ENCODE data around the gene KIF26A. TPM values are rescaled to one million over a fixed set of nuclear protein-coding genes. Genes with fewer than 3 reads are reported as not detected.

Gene KIF26A
- total RNA-seq, 1 donor from 2014 or later = 7.0 TPM

- H3K4me3 Mint-ChIP-seq (ENCODE audit: low read depth) = peak overlapping the region; percentile 16
- TF ChIP-seq CTCF (IDR thresholded peaks at IDR 0.05; ENCODE audit: unreplicated experiment) = no peak
- no peaks in the 10 kb centered on the region for H3K9me3 Mint-ChIP-seq (ENCODE audit: low read depth)
- peaks cover 51% of the 10 kb centered on the region for H3K27me3 Mint-ChIP-seq
- H3K27ac Mint-ChIP-seq = no peak overlapping the region
- DNase-seq (ENCODE audit: low spot score, unreplicated experiment) = no peak
- no peaks in the 10 kb centered on the region for H3K4me1 Mint-ChIP-seq (ENCODE audit: low read depth)
- H3K36me3 Mint-ChIP-seq (ENCODE audit: insufficient read depth) = no peaks in the 10 kb centered on the region
Observed at GRCh38 chr14:104115691-104116287, 22.6 kb upstream of the KIF26A start.

GRCh38 chr14:104116288-104116755, 22.1 kb upstream of the KIF26A start:
- TF ChIP-seq CTCF (IDR thresholded peaks at IDR 0.05; ENCODE audit: unreplicated experiment) = no peak
- Mint-ChIP-seq H3K36me3 (ENCODE audit: insufficient read depth) (no peaks in the 10 kb centered on the region), H3K27ac (no peak overlapping the region), H3K4me1 (ENCODE audit: low read depth) (no peaks in the 10 kb centered on the region), H3K4me3 (ENCODE audit: low read depth) (peak overlapping the region; percentile 16), H3K9me3 (ENCODE audit: low read depth) (no peaks in the 10 kb centered on the region), H3K27me3 (peaks cover 56% of the 10 kb centered on the region)
- DNase-seq (ENCODE audit: low spot score, unreplicated experiment) = no peak

GRCh38 chr14:104116756-104117340, 21.5 kb upstream of the KIF26A start:
- Mint-ChIP-seq H3K4me1 (ENCODE audit: low read depth) (no peaks in the 10 kb centered on the region), H3K9me3 (ENCODE audit: low read depth) (no peaks in the 10 kb centered on the region), H3K36me3 (ENCODE audit: insufficient read depth) (no peaks in the 10 kb centered on the region), H3K27me3 (peaks cover 61% of the 10 kb centered on the region), H3K4me3 (ENCODE audit: low read depth) (no peak overlapping the region), H3K27ac (no peak overlapping the region)
- TF ChIP-seq CTCF (IDR thresholded peaks at IDR 0.05; ENCODE audit: unreplicated experiment) = no peak
- no peak for DNase-seq (ENCODE audit: low spot score, unreplicated experiment)

- H3K36me3 Mint-ChIP-seq (ENCODE audit: insufficient read depth) = no peaks in the 10 kb centered on the region
- TF ChIP-seq CTCF (IDR thresholded peaks at IDR 0.05; ENCODE audit: unreplicated experiment) = no peak
- no peaks in the 10 kb centered on the region for H3K9me3 Mint-ChIP-seq (ENCODE audit: low read depth)
- peaks cover 62% of the 10 kb centered on the region for H3K27me3 Mint-ChIP-seq
- DNase-seq (ENCODE audit: low spot score, unreplicated experiment) = no peak
- H3K27ac Mint-ChIP-seq = no peak overlapping the region
- no peak overlapping the region for H3K4me3 Mint-ChIP-seq (ENCODE audit: low read depth)
- no peaks in the 10 kb centered on the region for H3K4me1 Mint-ChIP-seq (ENCODE audit: low read depth)
Observed at GRCh38 chr14:104117341-104118005, 20.9 kb upstream of the KIF26A start.

- TF ChIP-seq CTCF (IDR thresholded peaks at IDR 0.05; ENCODE audit: unreplicated experiment) = no peak
- H3K4me1 Mint-ChIP-seq (ENCODE audit: low read depth) = no peaks in the 10 kb centered on the region
- no peak overlapping the region for H3K4me3 Mint-ChIP-seq (ENCODE audit: low read depth)
- no peaks in the 10 kb centered on the region for H3K9me3 Mint-ChIP-seq (ENCODE audit: low read depth)
- H3K27me3 Mint-ChIP-seq = peaks cover 65% of the 10 kb centered on the region
- H3K36me3 Mint-ChIP-seq (ENCODE audit: insufficient read depth) = no peaks in the 10 kb centered on the region
- no peak for DNase-seq (ENCODE audit: low spot score, unreplicated experiment)
- H3K27ac Mint-ChIP-seq = no peak overlapping the region
Observed at GRCh38 chr14:104118006-104118844, 20.2 kb upstream of the KIF26A start.

Data from progenitor cell of endocrine pancreas (in vitro differentiated cells).